H54 (cell line): ENCODE measurements around the gene NOL3.

Experiments
- DNase-seq: peaks from one replicate; pipeline ENCODE4 v3.0.0; 2011; ENCODE audit warnings: low spot score, mixed read lengths; ENCODE audit not compliant: insufficient read length
- FAIRE-seq: peaks from 3 replicates; lab custom pipeline; 2011; peaks lifted over from hg19 to GRCh38; lab: Jason Lieb, UNC
- POLR2A ChIP-seq: IDR thresholded peaks from 2 replicates; pipeline ENCODE4 v1.6.1; 2011; ENCODE audit warnings: low read depth, mild to moderate bottlenecking, low read length

The NOL3 gene

DNA sequence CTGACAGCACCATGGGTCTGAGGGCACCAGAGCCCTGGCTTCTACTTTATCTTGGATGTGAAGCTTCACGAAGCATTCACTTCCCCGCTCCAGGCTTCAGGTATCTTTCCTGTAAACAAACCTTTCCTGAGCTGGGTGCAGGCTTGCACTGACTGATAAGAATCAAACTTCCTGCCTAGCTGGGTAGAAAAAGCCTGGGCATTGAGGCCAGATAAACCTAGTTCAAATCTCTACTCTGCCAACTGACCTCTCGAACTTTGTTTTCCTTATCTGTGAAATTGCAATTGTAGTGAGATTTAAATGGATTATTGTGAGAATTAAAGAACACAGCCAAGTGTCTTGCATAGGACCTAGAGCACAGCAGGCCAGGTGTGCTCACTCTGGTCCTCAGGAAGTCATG lies 53.7 kb downstream of the NOL3 start:
- no peak for TF ChIP-seq POLR2A
- FAIRE-seq (no peak), DNase-seq (no peak)
